D341Med (cell line): Measurements from ENCODE around the gene IL1R2.

Experiments used
- DNase-seq: peaks from one replicate; pipeline ENCODE4 v3.0.0; 2012; ENCODE audit warnings: low spot score

Gene IL1R2

GRCh38 chr2:102022884-102023539 lies 31.3 kb downstream of the IL1R2 start:
- no peak for DNase-seq

GRCh38 chr2:102024410-102024809 lies 32.6 kb downstream of the IL1R2 start:
- DNase-seq = no peak

- no peak for DNase-seq
Measured at GRCh38 chr2:102025016-102025501, 33.3 kb downstream of the IL1R2 start.

- no peak for DNase-seq
Measured at GRCh38 chr2:102025583-102026267, 34.0 kb downstream of the IL1R2 start.

GRCh38 chr2:102027036-102027980 lies 35.5 kb downstream of the IL1R2 start:
- DNase-seq = no peak

GRCh38 chr2:102028470-102028869 lies 36.7 kb downstream of the IL1R2 start:
- DNase-seq = no peak

GRCh38 chr2:102029405-102029804 lies 37.6 kb downstream of the IL1R2 start:
- DNase-seq = no peak

- no peak for DNase-seq
Measured at GRCh38 chr2:102029952-102030351, 38.2 kb downstream of the IL1R2 start.

GRCh38 chr2:102030502-102030854 lies 38.7 kb downstream of the IL1R2 start:
- DNase-seq = no peak

GRCh38 chr2:102030855-102031527 lies 39.2 kb downstream of the IL1R2 start:
- DNase-seq = no peak

GRCh38 chr2:102032368-102033030 lies 40.7 kb downstream of the IL1R2 start:
- DNase-seq = no peak

- DNase-seq = no peak
Measured at GRCh38 chr2:102033031-102033749, 41.4 kb downstream of the IL1R2 start.

GRCh38 chr2:102033750-102034682 lies 42.3 kb downstream of the IL1R2 start:
- DNase-seq = no peak

GRCh38 chr2:102034683-102035548 lies 43.2 kb downstream of the IL1R2 start:
- DNase-seq = no peak

GRCh38 chr2:102037681-102038080 lies 45.9 kb downstream of the IL1R2 start:
- no peak for DNase-seq

- DNase-seq = no peak
Measured at GRCh38 chr2:102040229-102040628, 48.5 kb downstream of the IL1R2 start.

- DNase-seq = no peak
Measured at GRCh38 chr2:102041351-102041750, 49.6 kb downstream of the IL1R2 start.

GRCh38 chr2:102042196-102043081 lies 50.7 kb downstream of the IL1R2 start:
- no peak for DNase-seq
